Left renal cortex interstitium (tissue), 4 donors: Measurements from ENCODE around the gene KCMF1. TPM values are rescaled to one million over a fixed set of nuclear protein-coding genes. Genes with fewer than 3 reads are reported as not detected.

ENCODE experiments used
- DNase-seq, 4 donors: peaks; one replicate each; pipeline ENCODE4 v3.0.0-alpha.2; 2013; ENCODE audit warnings: low read depth in 4 of 4, low spot score in 2 of 4, missing footprints in 1 of 4
- polyA plus RNA-seq, 4 donors: library from polyadenylated mRNA; unstranded; fragments of 120-200 nt; gene quantifications; one replicate each; pipeline ENCODE4 v1.2.1, GENCODE V29; 2013; ENCODE audit not compliant: insufficient read length in 4 of 4

Gene KCMF1
- polyA plus RNA-seq, 4 donors = 44.8 to 58.4 (median 47.3) TPM

- no peak for DNase-seq
Observed at GRCh38 chr2:85018049-85018447, 47.1 kb downstream of the KCMF1 start.

GRCh38 chr2:85019121-85019520 lies 48.2 kb downstream of the KCMF1 start:
- no peak for DNase-seq

- DNase-seq = no peak
Observed at GRCh38 chr2:85022232-85022631, 51.3 kb downstream of the KCMF1 start.

GRCh38 chr2:85024372-85025047 lies 53.5 kb downstream of the KCMF1 start:
- DNase-seq = no peak

GRCh38 chr2:85032621-85033020 lies 61.7 kb downstream of the KCMF1 start:
- no peak for DNase-seq

- no peak for DNase-seq
Observed at GRCh38 chr2:85033388-85033787, 62.4 kb downstream of the KCMF1 start.

GRCh38 chr2:85034158-85034557 lies 63.2 kb downstream of the KCMF1 start:
- no peak for DNase-seq

- no peak for DNase-seq
Observed at GRCh38 chr2:85037622-85038021, 66.7 kb downstream of the KCMF1 start.

GRCh38 chr2:85042330-85042729 lies 71.4 kb downstream of the KCMF1 start:
- DNase-seq = no peak

GRCh38 chr2:85048534-85048933 lies 77.6 kb downstream of the KCMF1 start:
- DNase-seq = no peak

GRCh38 chr2:85049236-85049635 lies 78.3 kb downstream of the KCMF1 start:
- DNase-seq = no peak

- DNase-seq = no peak
Observed at GRCh38 chr2:85053802-85054201, 82.8 kb downstream of the KCMF1 start.

GRCh38 chr2:85057226-85057962 lies 86.4 kb downstream of the KCMF1 start:
- no peak for DNase-seq

GRCh38 chr2:85061896-85062295 lies 90.9 kb downstream of the KCMF1 start:
- no peak for DNase-seq

GRCh38 chr2:85062565-85062964 lies 91.6 kb downstream of the KCMF1 start:
- no peak for DNase-seq

GRCh38 chr2:85063981-85064599 lies 93.1 kb downstream of the KCMF1 start:
- DNase-seq = no peak

GRCh38 chr2:85064927-85065577 lies 94.1 kb downstream of the KCMF1 start:
- DNase-seq = peak in 1 of 4 donors; percentile 7

- no peak for DNase-seq
Observed at GRCh38 chr2:85066006-85066740, 95.2 kb downstream of the KCMF1 start.

GRCh38 chr2:85066874-85067351 lies 96.0 kb downstream of the KCMF1 start:
- DNase-seq = peak; percentile 54 to 77 (median 64)

- DNase-seq = no peak
Observed at GRCh38 chr2:85071096-85071495, 100.1 kb downstream of the KCMF1 start.
